IMR-90 (cell line): ENCODE measurements around the gene GHR.
"Not testable (repeated sequence)": the region's sequence is repeated elsewhere in the genome, so short reads cannot be mapped to it uniquely, and the experiment has no call there.

Source experiments
- CTCF ChIP-seq: conservative IDR thresholded peaks from 2 replicates; pipeline ENCODE4 v1.5.1; 2012; ENCODE audit warnings: mild to moderate bottlenecking, low read depth, low read length, improper control_type of control experiment
- RCOR1 ChIP-seq: IDR thresholded peaks from 2 replicates; pipeline ENCODE4 v1.6.1; 2012; ENCODE audit warnings: mild to moderate bottlenecking, low read length, improper control_type of control experiment; ENCODE audit not compliant: insufficient replicate concordance

GRCh38 chr5:42734531-42735058 lies 311.4 kb downstream of the GHR start:
- not testable (repeated sequence) for TF ChIP-seq RCOR1, CTCF
